ENCODE measurements around the gene ACSL4. TPM values are rescaled to one million over a fixed set of nuclear protein-coding genes. Genes with fewer than 3 reads are reported as not detected.
"Not testable (repeated sequence)": the region's sequence is repeated elsewhere in the genome, so short reads cannot be mapped to it uniquely, and the experiment has no call there.

The ACSL4 gene
- total and polyA plus RNA-seq, 4 experiments from 2014 or later, result 8.0 to 24.3 (median 15.5) TPM

- H3K4me1 ChIP-seq (ENCODE audit: insufficient read depth, low read length); H3K9me3 ChIP-seq (ENCODE audit: control insufficient read depth in 1 of 2, low read length in 2 of 2); DNase-seq; H3K27ac ChIP-seq (ENCODE audit: low read depth, low read length); POLR2A ChIA-PET (ENCODE audit: partially characterized antibody); H3K27ac Mint-ChIP-seq; H3K36me3 ChIP-seq (ENCODE audit: insufficient read depth, low read length); H3K4me1 Mint-ChIP-seq; H3K4me3 ChIP-seq (ENCODE audit: low read length in 2 of 2); CTCF ChIA-PET (ENCODE audit: partially characterized antibody); H3K9me3 Mint-ChIP-seq; intact Hi-C loops (cut with micrococcal nuclease); H3K4me3 Mint-ChIP-seq; H3K27me3 Mint-ChIP-seq; H3K27me3 ChIP-seq (ENCODE audit: insufficient read depth, low read length): not testable (repeated sequence)
- H3K36me3 Mint-ChIP-seq, result peaks cover 43 to 59% of the 10 kb centered on the region in 2 donors
Observed at GRCh38 chrX:109657364-109657763, 75.7 kb downstream of the ACSL4 start.

- H3K4me3 ChIP-seq (ENCODE audit: low read length in 2 of 2), result no peak overlapping the region
- H3K27ac ChIP-seq (ENCODE audit: low read depth, low read length), result no peak overlapping the region
- Mint-ChIP-seq H3K36me3 (peaks cover 43 to 53% of the 10 kb centered on the region in 2 donors), H3K27me3 (no peaks in the 10 kb centered on the region), H3K27ac (no peak overlapping the region), H3K4me1 (peaks cover 0 to 3% (median 0%) of the 10 kb centered on the region in 4 donors), H3K4me3 (no peak overlapping the region), H3K9me3 (peaks cover 0 to 9% (median 2%) of the 10 kb centered on the region in 8 donors)
- no peaks in the 10 kb centered on the region for H3K4me1 ChIP-seq (ENCODE audit: insufficient read depth, low read length)
- H3K27me3 ChIP-seq (ENCODE audit: insufficient read depth, low read length), result no peaks in the 10 kb centered on the region
- ChIA-PET CTCF (ENCODE audit: partially characterized antibody) (no interaction called here), POLR2A (ENCODE audit: partially characterized antibody) (no interaction called here)
- intact Hi-C loops (cut with micrococcal nuclease), result no loop called here
- no peaks in the 10 kb centered on the region for H3K9me3 ChIP-seq (ENCODE audit: control insufficient read depth in 1 of 2, low read length in 2 of 2)
- DNase-seq, result no peak
- H3K36me3 ChIP-seq (ENCODE audit: insufficient read depth, low read length), result no peaks in the 10 kb centered on the region
Observed at GRCh38 chrX:109656774-109657173, 76.3 kb downstream of the ACSL4 start.

GRCh38 chrX:109655502-109656201 lies 77.4 kb downstream of the ACSL4 start:
- Mint-ChIP-seq H3K9me3 (peaks cover 0 to 9% (median 2%) of the 10 kb centered on the region in 8 donors), H3K36me3 (peaks cover 42 to 49% of the 10 kb centered on the region in 2 donors), H3K4me1 (peaks cover 0 to 2% (median 0%) of the 10 kb centered on the region in 4 donors), H3K27me3 (no peaks in the 10 kb centered on the region), H3K4me3 (no peak overlapping the region), H3K27ac (no peak overlapping the region)
- Histone ChIP-seq H3K27ac (ENCODE audit: low read depth, low read length) (no peak overlapping the region), H3K9me3 (ENCODE audit: control insufficient read depth in 1 of 2, low read length in 2 of 2) (no peaks in the 10 kb centered on the region), H3K27me3 (ENCODE audit: insufficient read depth, low read length) (no peaks in the 10 kb centered on the region), H3K4me3 (ENCODE audit: low read length in 2 of 2) (no peak overlapping the region), H3K4me1 (ENCODE audit: insufficient read depth, low read length) (no peaks in the 10 kb centered on the region), H3K36me3 (ENCODE audit: insufficient read depth, low read length) (no peaks in the 10 kb centered on the region)
- DNase-seq, result no peak
- intact Hi-C loops (cut with micrococcal nuclease), result no loop called here
- ChIA-PET POLR2A (ENCODE audit: partially characterized antibody) (no interaction called here), CTCF (ENCODE audit: partially characterized antibody) (no interaction called here)

GRCh38 chrX:109654516-109655109 lies 78.4 kb downstream of the ACSL4 start:
- DNase-seq, result no peak
- intact Hi-C loops (cut with micrococcal nuclease), result no loop called here
- POLR2A ChIA-PET (ENCODE audit: partially characterized antibody), result no interaction called here
- Mint-ChIP-seq H3K9me3 (peaks cover 0 to 9% (median 2%) of the 10 kb centered on the region in 8 donors), H3K27ac (no peak overlapping the region), H3K27me3 (no peaks in the 10 kb centered on the region), H3K36me3 (peaks cover 33 to 40% of the 10 kb centered on the region in 2 donors), H3K4me1 (no peaks in the 10 kb centered on the region), H3K4me3 (no peak overlapping the region)
- H3K27ac ChIP-seq (ENCODE audit: low read depth, low read length), result no peak overlapping the region
- H3K4me3 ChIP-seq (ENCODE audit: low read length in 2 of 2), result no peak overlapping the region
- CTCF ChIA-PET (ENCODE audit: partially characterized antibody), result no interaction called here
- H3K27me3 ChIP-seq (ENCODE audit: insufficient read depth, low read length), result no peaks in the 10 kb centered on the region
- no peaks in the 10 kb centered on the region for H3K4me1 ChIP-seq (ENCODE audit: insufficient read depth, low read length)
- no peaks in the 10 kb centered on the region for H3K9me3 ChIP-seq (ENCODE audit: control insufficient read depth in 1 of 2, low read length in 2 of 2)
- no peaks in the 10 kb centered on the region for H3K36me3 ChIP-seq (ENCODE audit: insufficient read depth, low read length)

- H3K27me3 ChIP-seq (ENCODE audit: insufficient read depth, low read length); H3K4me3 Mint-ChIP-seq; H3K9me3 ChIP-seq (ENCODE audit: control insufficient read depth in 1 of 2, low read length in 2 of 2); H3K27ac ChIP-seq (ENCODE audit: low read depth, low read length); H3K36me3 Mint-ChIP-seq; H3K4me1 Mint-ChIP-seq; DNase-seq; H3K9me3 Mint-ChIP-seq; POLR2A ChIA-PET (ENCODE audit: partially characterized antibody); H3K4me1 ChIP-seq (ENCODE audit: insufficient read depth, low read length); CTCF ChIA-PET (ENCODE audit: partially characterized antibody); intact Hi-C loops (cut with micrococcal nuclease); H3K27me3 Mint-ChIP-seq; H3K36me3 ChIP-seq (ENCODE audit: insufficient read depth, low read length); H3K4me3 ChIP-seq (ENCODE audit: low read length in 2 of 2): not testable (repeated sequence)
- H3K27ac Mint-ChIP-seq, result peak overlapping the region in 1 of 7 donors; percentile 2
Observed at GRCh38 chrX:109644671-109645070, 88.4 kb downstream of the ACSL4 start.

DNA sequence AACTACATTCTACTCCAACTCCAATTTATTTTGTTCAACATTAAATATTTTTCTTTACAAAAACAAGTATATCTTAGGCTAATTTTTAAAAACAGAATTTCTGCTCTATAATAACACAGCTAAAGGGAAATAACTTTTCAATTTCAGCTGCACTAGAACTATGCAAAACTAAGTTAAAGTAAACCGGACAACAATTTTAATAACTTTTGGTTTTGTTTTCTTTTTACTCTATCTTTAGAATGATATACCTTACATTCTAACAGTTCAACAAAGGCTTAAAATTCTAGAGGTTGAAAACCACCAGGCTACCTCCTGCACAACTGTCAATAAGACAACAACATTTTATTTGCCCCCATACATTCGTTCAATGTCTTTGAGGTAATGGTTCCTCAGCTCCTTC lies 89.4 kb downstream of the ACSL4 start:
- no peaks in the 10 kb centered on the region for H3K36me3 ChIP-seq (ENCODE audit: insufficient read depth, low read length)
- peaks cover 9 to 12% of the 10 kb centered on the region in 2 donors for H3K36me3 Mint-ChIP-seq
- H3K27me3 Mint-ChIP-seq, result no peaks in the 10 kb centered on the region
- no peaks in the 10 kb centered on the region for H3K4me1 ChIP-seq (ENCODE audit: insufficient read depth, low read length)
- H3K4me1 Mint-ChIP-seq, result peaks cover 1 to 7% (median 4%) of the 10 kb centered on the region in 4 donors
- H3K27me3 ChIP-seq (ENCODE audit: insufficient read depth, low read length), result no peaks in the 10 kb centered on the region
- ChIA-PET CTCF (ENCODE audit: partially characterized antibody) (no interaction called here), POLR2A (ENCODE audit: partially characterized antibody) (no interaction called here)
- no peak overlapping the region for H3K4me3 ChIP-seq (ENCODE audit: low read length in 2 of 2)
- intact Hi-C loops (cut with micrococcal nuclease), result no loop called here
- no peaks in the 10 kb centered on the region for H3K9me3 Mint-ChIP-seq
- no peaks in the 10 kb centered on the region for H3K9me3 ChIP-seq (ENCODE audit: control insufficient read depth in 1 of 2, low read length in 2 of 2)
- H3K27ac ChIP-seq (ENCODE audit: low read depth, low read length), result no peak overlapping the region
- DNase-seq, result no peak
- H3K4me3 Mint-ChIP-seq, result no peak overlapping the region
- no peak overlapping the region for H3K27ac Mint-ChIP-seq

DNA sequence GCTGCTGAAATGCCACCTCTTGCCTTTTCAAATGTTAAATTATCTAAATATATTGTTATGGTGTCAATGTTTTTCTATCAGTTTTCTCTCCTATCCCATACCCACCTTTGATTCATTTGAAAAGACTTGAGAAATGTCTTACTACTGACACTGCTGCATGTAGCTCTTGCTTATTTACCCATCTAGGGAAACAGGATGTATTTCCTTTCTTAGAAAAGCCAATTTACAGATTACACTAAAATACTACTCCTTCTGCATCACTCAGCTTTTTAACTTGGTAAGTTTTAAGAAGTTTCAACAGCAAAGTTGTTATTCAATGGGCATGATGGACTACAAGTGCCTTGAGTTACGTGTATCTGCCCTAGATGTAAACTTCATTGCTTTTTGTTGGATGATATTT lies 94.9 kb downstream of the ACSL4 start:
- no peak overlapping the region for H3K4me3 Mint-ChIP-seq
- CTCF ChIA-PET (ENCODE audit: partially characterized antibody), result interaction anchor here (1.3 kb wide), 1 partner anchor 218 kb away, joined by 6 read pairs; no protein-coding TSS in a partner anchor

More for the DNA sequence above, 94.9 kb downstream of the ACSL4 start:
- H3K4me3 ChIP-seq (ENCODE audit: low read length in 2 of 2), result no peak overlapping the region
- H3K9me3 ChIP-seq (ENCODE audit: control insufficient read depth in 1 of 2, low read length in 2 of 2), result no peaks in the 10 kb centered on the region
- Mint-ChIP-seq H3K27ac (peak overlapping the region in 1 of 7 donors; percentile 47), H3K36me3 (peaks cover 13 to 15% of the 10 kb centered on the region in 2 donors), H3K9me3 (no peaks in the 10 kb centered on the region), H3K27me3 (no peaks in the 10 kb centered on the region), H3K4me1 (peaks cover 0 to 6% (median 2%) of the 10 kb centered on the region in 4 donors)
- no peaks in the 10 kb centered on the region for H3K36me3 ChIP-seq (ENCODE audit: insufficient read depth, low read length)
- no peak for DNase-seq
- intact Hi-C loops (cut with micrococcal nuclease), result no loop called here
- H3K27me3 ChIP-seq (ENCODE audit: insufficient read depth, low read length), result no peaks in the 10 kb centered on the region
- H3K4me1 ChIP-seq (ENCODE audit: insufficient read depth, low read length), result no peaks in the 10 kb centered on the region
- no peak overlapping the region for H3K27ac ChIP-seq (ENCODE audit: low read depth, low read length)
- POLR2A ChIA-PET (ENCODE audit: partially characterized antibody), result no interaction called here

Data from CD4-positive, alpha-beta memory T cell (primary cell).